Kidney (tissue), 14 donors: ENCODE data around the gene PNMA6A. TPM values are rescaled to one million over a fixed set of nuclear protein-coding genes. Genes with fewer than 3 reads are reported as not detected.
A peak's percentile ranks its signal among the peaks of the same experiment; 100 is the strongest.
"Not testable (repeated sequence)": the region's sequence is repeated elsewhere in the genome, so short reads cannot be mapped to it uniquely, and the experiment has no call there.

ENCODE experiments used
- DNase-seq, 5 donors: peaks; one replicate each; pipeline ENCODE4 v3.0.0-alpha.2; 2013 to 2020
- FAIRE-seq: peaks from 2 replicates; lab custom pipeline; 2012; peaks lifted over from hg19 to GRCh38; lab: Jason Lieb, UNC
- H3K27ac ChIP-seq, 2 donors: one replicate each; pipeline ENCODE4 v1.7.0; 2013; ENCODE audit warnings: low read depth in 2 of 2, low read length in 2 of 2, inconsistent platforms in 1 of 2
- H3K27me3 ChIP-seq: one replicate; pipeline ENCODE4 v1.7.1; 2013; ENCODE audit warnings: low read length, inconsistent platforms; ENCODE audit not compliant: control insufficient read depth, insufficient read depth
- H3K36me3 ChIP-seq, 3 donors: one replicate each; pipeline versions ENCODE4 v1.7.0 to v1.7.1; 2013; ENCODE audit warnings: low read length in 3 of 3, control low read depth in 1 of 3, inconsistent platforms in 1 of 3; ENCODE audit not compliant: insufficient read depth in 3 of 3, control insufficient read depth in 2 of 3
- H3K4me1 ChIP-seq, 3 donors: one replicate each; pipeline versions ENCODE4 v1.7.0 to v1.7.1; 2013; ENCODE audit warnings: low read length in 3 of 3, inconsistent platforms in 1 of 3, low read depth in 1 of 3; ENCODE audit not compliant: control insufficient read depth in 2 of 3, insufficient read depth in 2 of 3
- H3K4me3 ChIP-seq, 3 donors: one replicate each; pipeline versions ENCODE4 v1.7.0 to v1.8.1; 2013; ENCODE audit warnings: low read length in 3 of 3, control low read depth in 1 of 3, inconsistent platforms in 1 of 3
- H3K9ac ChIP-seq, 3 donors: one replicate each; pipeline versions ENCODE4 v1.7.0 to v1.7.1; 2013; ENCODE audit warnings: low read length in 3 of 3, control low read depth in 1 of 3, inconsistent platforms in 1 of 3
- H3K9me3 ChIP-seq, 3 donors: one replicate each; pipeline versions ENCODE4 v1.7.0 to v1.7.1; 2013; ENCODE audit warnings: low read length in 3 of 3, control low read depth in 1 of 3, inconsistent platforms in 1 of 3; ENCODE audit not compliant: control insufficient read depth in 2 of 3, insufficient read depth in 1 of 3
- CTCF ChIP-seq: IDR thresholded peaks from 3 replicates; pipeline ENCODE4 v1.5.1; 2012; ENCODE audit warnings: mild to moderate bottlenecking, moderate library complexity, borderline replicate concordance; ENCODE audit not compliant: insufficient read depth; ENCODE audit errors: extremely low read depth
- intact Hi-C: fragments of 100-400 bp; cut with DNase I; formaldehyde crosslinking; loops from one replicate; pipeline ENCODE4 v1.11.1; 2022
- polyA plus RNA-seq: library from polyadenylated mRNA; stranded (reverse); fragments of 350-450 nt; fragmentation: Illumina TruSeq; extraction: RNeasy Lipid Tissue Mini Kit (QIAGEN cat#74804); gene quantifications from one replicate; pipeline ENCODE4 v1.2.3, GENCODE V29; 2014; ENCODE audit warnings: low read depth, low replicate concordance; ENCODE audit not compliant: insufficient read depth
- total RNA-seq: library from RNA; stranded (reverse); fragmentation: NEBNext Ultra II Directional; extraction: Animal tissue kit (Norgen Biotek cat#: 25700); gene quantifications from one replicate; pipeline ENCODE4 v1.2.1, GENCODE V29; 2021
- donor health status: control.
- donor health status: control.
- donor health status: control.
- donor health status: control.
- donor health status: control.
- donor health status: DM: yes; HTN: yes; CAD: no.
- donor health status: Normal renal cell carcinoma (clear cell type).

Gene PNMA6A
- total and polyA plus RNA-seq, 2 donors from 2014 or later: 4.2 to 15.8 TPM

- Histone ChIP-seq H3K4me1 (no peaks in the 10 kb centered on the region), H3K9ac (no peak overlapping the region), H3K4me3 (no peak overlapping the region), H3K27me3 (no peaks in the 10 kb centered on the region), H3K9me3 (peaks cover 0 to 2% (median 0%) of the 10 kb centered on the region in 3 donors), H3K36me3 (no peaks in the 10 kb centered on the region), H3K27ac (no peak overlapping the region)
- intact Hi-C loops: no loop called here
- no peak for FAIRE-seq
- no peak for TF ChIP-seq CTCF
- DNase-seq: no peak
Measured at GRCh38 chrX:153061732-153062131, 10.5 kb upstream of the PNMA6A start.

- intact Hi-C loops: no loop called here
- FAIRE-seq: no peak
- Histone ChIP-seq H3K27me3 (no peaks in the 10 kb centered on the region), H3K4me3 (no peak overlapping the region), H3K4me1 (no peaks in the 10 kb centered on the region), H3K9ac (no peak overlapping the region), H3K9me3 (no peaks in the 10 kb centered on the region), H3K27ac (no peak overlapping the region), H3K36me3 (no peaks in the 10 kb centered on the region)
- TF ChIP-seq CTCF: no peak
- DNase-seq: no peak
Measured at GRCh38 chrX:153063315-153063714, 8.9 kb upstream of the PNMA6A start.

- Histone ChIP-seq H3K9me3 (no peaks in the 10 kb centered on the region), H3K9ac (no peak overlapping the region), H3K27me3 (no peaks in the 10 kb centered on the region), H3K27ac (no peak overlapping the region), H3K4me1 (no peaks in the 10 kb centered on the region), H3K36me3 (no peaks in the 10 kb centered on the region), H3K4me3 (no peak overlapping the region)
- FAIRE-seq: no peak
- no peak for TF ChIP-seq CTCF
- DNase-seq: no peak
- intact Hi-C loops: no loop called here
Measured at GRCh38 chrX:153064061-153064460, 8.2 kb upstream of the PNMA6A start.

GRCh38 chrX:153065389-153065788 lies 6.9 kb upstream of the PNMA6A start:
- Histone ChIP-seq H3K9ac (no peak overlapping the region), H3K4me1 (no peaks in the 10 kb centered on the region), H3K27me3 (no peaks in the 10 kb centered on the region), H3K27ac (no peak overlapping the region), H3K36me3 (no peaks in the 10 kb centered on the region), H3K4me3 (no peak overlapping the region), H3K9me3 (no peaks in the 10 kb centered on the region)
- DNase-seq (no peak), FAIRE-seq (no peak)
- TF ChIP-seq CTCF: no peak
- intact Hi-C loops: no loop called here

- FAIRE-seq, intact Hi-C loops, DNase-seq: not testable (repeated sequence)
Measured at GRCh38 chrX:153066402-153066801, 5.9 kb upstream of the PNMA6A start.

GRCh38 chrX:153073331-153073730 lies 1.1 kb downstream of the PNMA6A start:
- peak in 1 of 5 donors; percentile 72 for DNase-seq
- H3K27ac ChIP-seq, H3K4me3 ChIP-seq, H3K9me3 ChIP-seq, H3K36me3 ChIP-seq, FAIRE-seq, intact Hi-C loops, H3K9ac ChIP-seq, H3K4me1 ChIP-seq, H3K27me3 ChIP-seq: not testable (repeated sequence)

More at GRCh38 chrX:153066402-153066801, 5.9 kb upstream of the PNMA6A start:
- not testable (repeated sequence) for H3K27me3 ChIP-seq, H3K4me1 ChIP-seq, H3K36me3 ChIP-seq, H3K9ac ChIP-seq, H3K4me3 ChIP-seq, H3K9me3 ChIP-seq, H3K27ac ChIP-seq
